H1 (cell line): ENCODE results near the gene AKIRIN1. TPM values are rescaled to one million over a fixed set of nuclear protein-coding genes. Genes with fewer than 3 reads are reported as not detected.

Experiments used
- CTCF ChIA-PET: fragments of 300-600 bp; sonication (Branson Sonifier 250); formaldehyde crosslinking; loops from one replicate; lab custom pipeline; 2021; ENCODE audit not compliant: partially characterized antibody; lab: Charles Lee
- POLR2A ChIA-PET: fragments of 300-600 bp; sonication (Branson Sonifier 250); formaldehyde crosslinking; loops from one replicate; lab custom pipeline; 2021; ENCODE audit warnings: inconsistent platforms; ENCODE audit not compliant: partially characterized antibody; lab: Charles Lee
- DNase-seq, 2 experiments: peaks; one replicate each; pipeline versions ENCODE4 v3.0.0 to v3.0.0-alpha.2; 2010 to 2022; ENCODE audit warnings: low spot score in 2 of 2, low read depth in 1 of 2, mixed read lengths in 1 of 2
- FAIRE-seq: peaks from 2 replicates; lab custom pipeline; 2011; peaks lifted over from hg19 to GRCh38; lab: Jason Lieb, UNC
- H2AFZ ChIP-seq: 2 replicates; pipeline ENCODE4 v1.8.1; 2012; ENCODE audit warnings: low read length, inconsistent platforms
- H2AK5ac ChIP-seq: 2 replicates; pipeline ENCODE4 v1.6.1; 2013; ENCODE audit warnings: low read depth, low read length
- H2BK120ac ChIP-seq: replicated peaks from 2 replicates; pipeline ENCODE3; 2013; ENCODE audit warnings: low read depth, low read length, inconsistent platforms
- H2BK12ac ChIP-seq: 2 replicates; pipeline ENCODE4 v1.6.1; 2013; ENCODE audit warnings: low read depth, low read length
- H2BK15ac ChIP-seq: 2 replicates; pipeline ENCODE4 v1.6.1; 2013; ENCODE audit warnings: low read length
- H2BK20ac ChIP-seq: 2 replicates; pipeline ENCODE4 v1.6.1; 2013; ENCODE audit warnings: low read length
- H2BK5ac ChIP-seq: 2 replicates; pipeline ENCODE4 v1.6.1; 2013; ENCODE audit warnings: low read depth, low read length
- H3K14ac ChIP-seq: 2 replicates; pipeline ENCODE4 v1.6.1; 2013; ENCODE audit warnings: inconsistent platforms; ENCODE audit not compliant: insufficient read length
- H3K18ac ChIP-seq: 2 replicates; pipeline ENCODE4 v1.6.1; 2013; ENCODE audit warnings: low read length; ENCODE audit errors: extremely low read depth
- H3K23ac ChIP-seq: 2 replicates; pipeline ENCODE4 v1.6.1; 2013; ENCODE audit warnings: inconsistent platforms; ENCODE audit not compliant: insufficient read length
- H3K23me2 ChIP-seq: 2 replicates; pipeline ENCODE4 v1.6.1; 2013; ENCODE audit warnings: low read depth, low read length
- H3K27ac ChIP-seq: 2 replicates; pipeline ENCODE4 v1.6.1; 2011; ENCODE audit warnings: low read depth, low read length, inconsistent platforms
- H3K27me3 ChIP-seq, 4 experiments: replicated peaks in 1 of 4; 1 replicate in 1 of 4; 2 replicates in 3 of 4; pipeline versions ENCODE4 v1.6.1 to v1.8.1; 2011 to 2013; ENCODE audit warnings: low read length in 3 of 4, mild to moderate bottlenecking in 3 of 4, inconsistent platforms in 2 of 4, mixed read lengths in 2 of 4, moderate library complexity in 1 of 4; ENCODE audit not compliant: control insufficient read depth in 3 of 4, insufficient read depth in 3 of 4; ENCODE audit errors: extremely low read depth in 1 of 4
- H3K36me3 ChIP-seq, 4 experiments: 2 replicates each; pipeline versions ENCODE4 v1.6.1 to v1.8.1; 2011 to 2013; ENCODE audit warnings: mild to moderate bottlenecking in 4 of 4, low read length in 3 of 4, moderate library complexity in 2 of 4, control low read depth in 1 of 4, inconsistent platforms in 1 of 4; ENCODE audit not compliant: insufficient read depth in 4 of 4, control insufficient read depth in 2 of 4
- H3K4ac ChIP-seq: replicated peaks from 2 replicates; pipeline ENCODE3; 2013; ENCODE audit warnings: low read length, low read depth, mixed read lengths, inconsistent platforms; ENCODE audit not compliant: insufficient read length
- H3K4me1 ChIP-seq, 4 experiments: replicated peaks in 1 of 4; 1 replicate in 1 of 4; 2 replicates in 3 of 4; pipeline versions ENCODE4 v1.6.1 to v1.8.1; 2011 to 2013; ENCODE audit warnings: low read length in 3 of 4, inconsistent platforms in 2 of 4, mixed read lengths in 1 of 4; ENCODE audit not compliant: insufficient read depth in 4 of 4, control insufficient read depth in 3 of 4
- H3K4me2 ChIP-seq, 2 experiments: 2 replicates each; pipeline versions ENCODE4 v1.6.1 to v1.8.1; 2011 to 2013; ENCODE audit warnings: low read depth in 2 of 2, low read length in 2 of 2, control low read depth in 1 of 2, inconsistent platforms in 1 of 2, mild to moderate bottlenecking in 1 of 2; ENCODE audit not compliant: insufficient read depth in 1 of 2
- H3K4me3 ChIP-seq, 4 experiments: fragments of 200-600, 300-600 bp in 1 of 4; sonication (generic), shearing (Covaris generic), sonication (Bioruptor Twin) in 1 of 4; 2 replicates each; pipeline versions ENCODE4 v1.5.1 to v1.8.1; 2011 to 2016; ENCODE audit warnings: low read length in 4 of 4, low read depth in 3 of 4, control low read depth in 2 of 4, inconsistent platforms in 2 of 4, mild to moderate bottlenecking in 2 of 4, mixed read lengths in 1 of 4, moderate library complexity in 1 of 4; ENCODE audit not compliant: insufficient read depth in 2 of 4; ENCODE audit errors: extremely low read depth in 1 of 4
- H3K56ac ChIP-seq: replicated peaks from 2 replicates; pipeline ENCODE3; 2013; ENCODE audit warnings: low read depth, mild to moderate bottlenecking, mixed read lengths, low read length, inconsistent platforms; ENCODE audit not compliant: insufficient read length
- H3K79me1 ChIP-seq: 2 replicates; pipeline ENCODE4 v1.6.1; 2013; ENCODE audit warnings: low read depth, low read length, control low read depth
- H3K79me2 ChIP-seq, 2 experiments: 2 replicates each; pipeline versions ENCODE4 v1.6.1 to v1.8.1; 2012 to 2013; ENCODE audit warnings: low read length in 2 of 2, mild to moderate bottlenecking in 2 of 2, inconsistent platforms in 1 of 2; ENCODE audit not compliant: insufficient read depth in 2 of 2, control insufficient read depth in 1 of 2
- H3K9ac ChIP-seq, 4 experiments: replicated peaks in 1 of 4; 1 replicate in 1 of 4; 2 replicates in 3 of 4; pipeline versions ENCODE4 v1.6.1 to v1.8.1; 2011 to 2013; ENCODE audit warnings: low read depth in 3 of 4, low read length in 3 of 4, control low read depth in 2 of 4, mild to moderate bottlenecking in 2 of 4, moderate library complexity in 2 of 4, inconsistent platforms in 1 of 4; ENCODE audit errors: extremely low read depth in 1 of 4
- H3K9me3 ChIP-seq, 2 experiments: 2 replicates each; pipeline versions ENCODE4 v1.6.1 to v1.8.1; 2012 to 2013; ENCODE audit warnings: mild to moderate bottlenecking in 2 of 2, moderate library complexity in 2 of 2, control low read depth in 1 of 2, inconsistent platforms in 1 of 2, low read depth in 1 of 2, low read length in 1 of 2, mixed read lengths in 1 of 2; ENCODE audit not compliant: insufficient read depth in 2 of 2
- H4K20me1 ChIP-seq, 2 experiments: replicated peaks in 1 of 2; 2 replicates each; pipeline versions ENCODE3 to v1.8.1; 2011 to 2013; ENCODE audit warnings: inconsistent platforms in 2 of 2, low read length in 2 of 2, mild to moderate bottlenecking in 1 of 2; ENCODE audit not compliant: insufficient read depth in 2 of 2, control insufficient read depth in 1 of 2
- H4K5ac ChIP-seq: 2 replicates; pipeline ENCODE4 v1.6.1; 2013; ENCODE audit warnings: low read length, low read depth, mixed read lengths, inconsistent platforms; ENCODE audit not compliant: insufficient read length
- H4K8ac ChIP-seq: 2 replicates; pipeline ENCODE4 v1.8.0; 2013; ENCODE audit warnings: mild to moderate bottlenecking, moderate library complexity, low read length, inconsistent platforms; ENCODE audit not compliant: insufficient read depth; ENCODE audit errors: extremely low read depth
- H4K91ac ChIP-seq: replicated peaks from 2 replicates; pipeline ENCODE3; 2013; ENCODE audit warnings: low read length, mixed read lengths, inconsistent platforms; ENCODE audit not compliant: insufficient read length
- ATF2 ChIP-seq: IDR thresholded peaks from 2 replicates; pipeline ENCODE4 v1.6.1; 2012; ENCODE audit warnings: low read length, inconsistent platforms
- RFX5 ChIP-seq: IDR thresholded peaks from 2 replicates; pipeline ENCODE4 v1.6.1; 2011; ENCODE audit warnings: low read depth, low read length, improper control_type of control experiment, borderline replicate concordance
- WGBS, 2 experiments: shearing (Covaris generic) in 1 of 2; methylation state at CpG; one replicate each; pipeline versions ENCODE4 v1.1.6 to v1.1.7; 2013 to 2015; ENCODE audit warnings: low lambda C conversion rate in 2 of 2, mixed read lengths in 2 of 2, inconsistent platforms in 1 of 2, low coverage in 1 of 2, missing lambda C conversion rate in 1 of 2; ENCODE audit not compliant: insufficient replicate concordance in 2 of 2, insufficient coverage in 1 of 2, insufficient read length in 1 of 2; ENCODE audit errors: extremely low coverage in 1 of 2, missing lambda C conversion rate in 1 of 2; 5-methylcytosine and 5-hydroxymethylcytosine counted together
- polyA plus RNA-seq, 7 experiments: library from polyadenylated mRNA; depleted of rRNA in 3 of 7; stranded (reverse) in 5 of 7; unstranded in 2 of 7; fragments of >200 nt in 5 of 7; fragments of 200-250 nt in 2 of 7; gene quantifications; 1 replicate in 5 of 7; 2 replicates in 1 of 7; 4 replicates in 1 of 7; pipeline versions ENCODE4 v1.2.1 to v1.2.3, GENCODE V29; 2011 to 2013; ENCODE audit warnings: missing spikeins in 2 of 7, mixed read lengths in 2 of 7
- total RNA-seq: library from RNA; stranded (reverse); fragmentation: NEBNext Ultra II Directional; extraction: Animal tissue kit (Norgen Biotek cat#: 25700); gene quantifications from 2 replicates; pipeline ENCODE4 v1.2.1, GENCODE V29; 2021

AKIRIN1 gene
- total and polyA plus RNA-seq, 2 of the 8 experiments (the other 6 are each of a cell fraction or from before 2014, with no cell fraction given): 148 to 236 TPM

DNA sequence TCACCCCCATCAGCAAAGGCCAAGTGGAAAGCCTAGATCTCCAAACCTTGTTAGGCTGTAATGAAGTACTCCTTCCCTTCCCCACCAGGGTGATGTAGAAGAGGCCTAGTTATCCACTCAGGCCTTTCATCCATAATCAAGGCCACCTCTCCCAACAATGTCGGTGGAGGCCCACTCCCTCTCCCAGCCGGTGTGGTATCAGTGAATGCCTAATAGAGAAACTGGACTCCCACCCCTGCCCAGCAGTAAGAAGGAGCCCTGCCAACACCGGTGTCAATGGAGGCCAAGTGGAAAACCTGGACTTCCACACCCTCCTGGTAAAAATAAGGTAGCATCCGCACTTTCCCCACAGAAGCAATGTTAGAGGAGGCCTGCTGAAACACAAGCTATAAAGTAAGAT is 58.9 kb downstream of the AKIRIN1 start:
- no peaks in the 10 kb centered on the region for H3K27me3 ChIP-seq
- no peak for DNase-seq
- WGBS, 2 experiments: 93% methylated on average over 4 of the region's 4 CpGs; no CpG with 5 or more reads in 1 of the 2 experiments
- no peak for FAIRE-seq
- H3K56ac ChIP-seq: no peak overlapping the region
- H3K14ac ChIP-seq: no peak overlapping the region
- no peak overlapping the region for H2AK5ac ChIP-seq
- no peaks in the 10 kb centered on the region for H3K23me2 ChIP-seq
- H3K9me3 ChIP-seq: no peaks in the 10 kb centered on the region
- H2BK5ac ChIP-seq: no peak overlapping the region
- no peak overlapping the region for H3K9ac ChIP-seq
- ChIA-PET CTCF (no interaction called here), POLR2A (interaction anchor here (0.8 to 1.9 kb wide), 3 partner anchors 8 to 24 kb away, joined by 4 to 7 read pairs (median 4); partner anchors contain the start of gene NDUFS5)
- no peak overlapping the region for H3K4ac ChIP-seq
- H3K4me3 ChIP-seq: no peak overlapping the region
- no peak overlapping the region for H2BK120ac ChIP-seq
- no peaks in the 10 kb centered on the region for H3K79me2 ChIP-seq
- H4K8ac ChIP-seq: no peak overlapping the region
- no peak overlapping the region for H2BK20ac ChIP-seq
- no peak overlapping the region for H3K23ac ChIP-seq
- H4K20me1 ChIP-seq: no peaks in the 10 kb centered on the region
- H4K5ac ChIP-seq: no peak overlapping the region
- H2AFZ ChIP-seq: no peak overlapping the region
- H3K36me3 ChIP-seq: peaks cover 0 to 5% (median 1%) of the 10 kb centered on the region in 4 experiments; a peak in 4 of 8 replicates
- H3K4me2 ChIP-seq: no peak overlapping the region
- no peaks in the 10 kb centered on the region for H3K4me1 ChIP-seq
- H3K79me1 ChIP-seq: no peaks in the 10 kb centered on the region
- no peak overlapping the region for H2BK15ac ChIP-seq
- H2BK12ac ChIP-seq: no peak overlapping the region
- TF ChIP-seq RFX5 (no peak), ATF2 (no peak)
- no peak overlapping the region for H3K18ac ChIP-seq
- no peak overlapping the region for H3K27ac ChIP-seq
- H4K91ac ChIP-seq: no peak overlapping the region
